ENCODE measurements around the gene GRM8. TPM values are rescaled to one million over a fixed set of nuclear protein-coding genes. Genes with fewer than 3 reads are reported as not detected.
"Not testable (repeated sequence)": the region's sequence is repeated elsewhere in the genome, so short reads cannot be mapped to it uniquely, and the experiment has no call there.

Gene GRM8
- total RNA-seq, 1 experiment from 2014 or later: not detected

- no peak for DNase-seq
- no peaks in the 10 kb centered on the region for H3K9me3 ChIP-seq (ENCODE audit: low read length)
- H3K27ac ChIP-seq (ENCODE audit: low read length): no peak overlapping the region
- H4K20me1 ChIP-seq (ENCODE audit: insufficient read depth, low read depth, low read length): no peaks in the 10 kb centered on the region
- no peak overlapping the region for H2AFZ ChIP-seq (ENCODE audit: low read length)
- H3K36me3 ChIP-seq (ENCODE audit: insufficient read depth, low read length): no peaks in the 10 kb centered on the region
- no peak overlapping the region for H3K4me3 ChIP-seq (ENCODE audit: low read length)
- no peaks in the 10 kb centered on the region for H3K4me1 ChIP-seq (ENCODE audit: low read length)
- H3K9me2 ChIP-seq (replicated peaks; ENCODE audit: insufficient read depth, low read length): no peaks in the 10 kb centered on the region
- no peak overlapping the region for H3K9ac ChIP-seq (ENCODE audit: low read length)
- no peaks in the 10 kb centered on the region for H3K27me3 ChIP-seq (ENCODE audit: low read length)
- no peaks in the 10 kb centered on the region for H3K79me2 ChIP-seq (ENCODE audit: low read length)
- H3K4me2 ChIP-seq (ENCODE audit: low read depth, low read length, poor library complexity, severe bottlenecking): no peak overlapping the region
These were observed 299.3 kb downstream of the GRM8 start for GRCh38 chr7:126953461-126953860.

- no peak overlapping the region for H3K4me3 ChIP-seq (ENCODE audit: low read length)
- no peaks in the 10 kb centered on the region for H3K79me2 ChIP-seq (ENCODE audit: low read length)
- no peaks in the 10 kb centered on the region for H3K9me3 ChIP-seq (ENCODE audit: low read length)
- no peak overlapping the region for H3K27ac ChIP-seq (ENCODE audit: low read length)
- DNase-seq: no peak
- H3K9me2 ChIP-seq (replicated peaks; ENCODE audit: insufficient read depth, low read length): no peaks in the 10 kb centered on the region
- no peak overlapping the region for H2AFZ ChIP-seq (ENCODE audit: low read length)
- no peaks in the 10 kb centered on the region for H3K36me3 ChIP-seq (ENCODE audit: insufficient read depth, low read length)
- no peak overlapping the region for H3K4me2 ChIP-seq (ENCODE audit: low read depth, low read length, poor library complexity, severe bottlenecking)
- H3K27me3 ChIP-seq (ENCODE audit: low read length): no peaks in the 10 kb centered on the region
- H4K20me1 ChIP-seq (ENCODE audit: insufficient read depth, low read depth, low read length): no peaks in the 10 kb centered on the region
- no peak overlapping the region for H3K9ac ChIP-seq (ENCODE audit: low read length)
- no peaks in the 10 kb centered on the region for H3K4me1 ChIP-seq (ENCODE audit: low read length)
These were observed 304.1 kb downstream of the GRM8 start for GRCh38 chr7:126948664-126949063.

GRCh38 chr7:126940723-126941307 is 311.9 kb downstream of the GRM8 start:
- no peaks in the 10 kb centered on the region for H3K9me3 ChIP-seq (ENCODE audit: low read length)
- no peaks in the 10 kb centered on the region for H3K27me3 ChIP-seq (ENCODE audit: low read length)
- H3K9ac ChIP-seq (ENCODE audit: low read length): no peak overlapping the region
- no peaks in the 10 kb centered on the region for H3K79me2 ChIP-seq (ENCODE audit: low read length)
- no peaks in the 10 kb centered on the region for H3K4me1 ChIP-seq (ENCODE audit: low read length)
- no peaks in the 10 kb centered on the region for H3K36me3 ChIP-seq (ENCODE audit: insufficient read depth, low read length)
- DNase-seq: no peak
- H2AFZ ChIP-seq (ENCODE audit: low read length): no peak overlapping the region
- H3K27ac ChIP-seq (ENCODE audit: low read length): no peak overlapping the region
- H3K9me2 ChIP-seq (replicated peaks; ENCODE audit: insufficient read depth, low read length): no peaks in the 10 kb centered on the region
- H4K20me1 ChIP-seq (ENCODE audit: insufficient read depth, low read depth, low read length): no peaks in the 10 kb centered on the region
- no peak overlapping the region for H3K4me3 ChIP-seq (ENCODE audit: low read length)
- no peak overlapping the region for H3K4me2 ChIP-seq (ENCODE audit: low read depth, low read length, poor library complexity, severe bottlenecking)

- Histone ChIP-seq H3K36me3 (ENCODE audit: insufficient read depth, low read length) (no peaks in the 10 kb centered on the region), H3K9me3 (ENCODE audit: low read length) (no peaks in the 10 kb centered on the region), H2AFZ (ENCODE audit: low read length) (no peak overlapping the region), H3K9ac (ENCODE audit: low read length) (no peak overlapping the region), H3K4me2 (ENCODE audit: low read depth, low read length, poor library complexity, severe bottlenecking) (no peak overlapping the region), H3K79me2 (ENCODE audit: low read length) (no peaks in the 10 kb centered on the region), H3K9me2 (replicated peaks; ENCODE audit: insufficient read depth, low read length) (no peaks in the 10 kb centered on the region), H3K4me1 (ENCODE audit: low read length) (no peaks in the 10 kb centered on the region), H3K27me3 (ENCODE audit: low read length) (no peaks in the 10 kb centered on the region), H3K4me3 (ENCODE audit: low read length) (no peak overlapping the region), H4K20me1 (ENCODE audit: insufficient read depth, low read depth, low read length) (no peaks in the 10 kb centered on the region), H3K27ac (ENCODE audit: low read length) (no peak overlapping the region)
- DNase-seq: no peak
These were observed 315.6 kb downstream of the GRM8 start for GRCh38 chr7:126937171-126937570.

GRCh38 chr7:126931581-126931980 is 321.2 kb downstream of the GRM8 start:
- Histone ChIP-seq H3K9me3 (ENCODE audit: low read length) (no peaks in the 10 kb centered on the region), H3K4me2 (ENCODE audit: low read depth, low read length, poor library complexity, severe bottlenecking) (no peak overlapping the region), H3K27ac (ENCODE audit: low read length) (no peak overlapping the region), H3K9me2 (replicated peaks; ENCODE audit: insufficient read depth, low read length) (no peaks in the 10 kb centered on the region), H3K4me1 (ENCODE audit: low read length) (no peaks in the 10 kb centered on the region), H3K79me2 (ENCODE audit: low read length) (no peaks in the 10 kb centered on the region), H3K36me3 (ENCODE audit: insufficient read depth, low read length) (no peaks in the 10 kb centered on the region), H3K4me3 (ENCODE audit: low read length) (no peak overlapping the region), H3K27me3 (ENCODE audit: low read length) (no peaks in the 10 kb centered on the region), H3K9ac (ENCODE audit: low read length) (no peak overlapping the region), H4K20me1 (ENCODE audit: insufficient read depth, low read depth, low read length) (no peaks in the 10 kb centered on the region), H2AFZ (ENCODE audit: low read length) (no peak overlapping the region)
- no peak for DNase-seq

GRCh38 chr7:126930166-126930565 is 322.6 kb downstream of the GRM8 start:
- Histone ChIP-seq H3K4me1 (ENCODE audit: low read length) (no peaks in the 10 kb centered on the region), H3K79me2 (ENCODE audit: low read length) (no peaks in the 10 kb centered on the region), H3K9me3 (ENCODE audit: low read length) (no peaks in the 10 kb centered on the region), H3K4me2 (ENCODE audit: low read depth, low read length, poor library complexity, severe bottlenecking) (no peak overlapping the region), H4K20me1 (ENCODE audit: insufficient read depth, low read depth, low read length) (no peaks in the 10 kb centered on the region), H3K9me2 (replicated peaks; ENCODE audit: insufficient read depth, low read length) (no peaks in the 10 kb centered on the region), H3K9ac (ENCODE audit: low read length) (no peak overlapping the region), H3K27me3 (ENCODE audit: low read length) (no peaks in the 10 kb centered on the region), H2AFZ (ENCODE audit: low read length) (no peak overlapping the region), H3K36me3 (ENCODE audit: insufficient read depth, low read length) (no peaks in the 10 kb centered on the region), H3K4me3 (ENCODE audit: low read length) (no peak overlapping the region), H3K27ac (ENCODE audit: low read length) (no peak overlapping the region)
- no peak for DNase-seq

- H3K9me3 ChIP-seq (ENCODE audit: low read length): no peaks in the 10 kb centered on the region
- H3K36me3 ChIP-seq (ENCODE audit: insufficient read depth, low read length): no peaks in the 10 kb centered on the region
- H3K27ac ChIP-seq (ENCODE audit: low read length): no peak overlapping the region
- no peak overlapping the region for H3K4me2 ChIP-seq (ENCODE audit: low read depth, low read length, poor library complexity, severe bottlenecking)
- H3K9ac ChIP-seq (ENCODE audit: low read length): no peak overlapping the region
- no peaks in the 10 kb centered on the region for H4K20me1 ChIP-seq (ENCODE audit: insufficient read depth, low read depth, low read length)
- H2AFZ ChIP-seq (ENCODE audit: low read length): no peak overlapping the region
- H3K4me3 ChIP-seq (ENCODE audit: low read length): no peak overlapping the region
- DNase-seq: no peak
- no peaks in the 10 kb centered on the region for H3K79me2 ChIP-seq (ENCODE audit: low read length)
- no peaks in the 10 kb centered on the region for H3K9me2 ChIP-seq (replicated peaks; ENCODE audit: insufficient read depth, low read length)
- H3K27me3 ChIP-seq (ENCODE audit: low read length): no peaks in the 10 kb centered on the region
- no peaks in the 10 kb centered on the region for H3K4me1 ChIP-seq (ENCODE audit: low read length)
These were observed 328.3 kb downstream of the GRM8 start for GRCh38 chr7:126924477-126924876.

GRCh38 chr7:126911627-126912026 is 341.1 kb downstream of the GRM8 start:
- not testable (repeated sequence) for H3K27ac ChIP-seq (ENCODE audit: low read length); H2AFZ ChIP-seq (ENCODE audit: low read length); H3K9me3 ChIP-seq (ENCODE audit: low read length); H3K9me2 ChIP-seq (replicated peaks; ENCODE audit: insufficient read depth, low read length); H3K27me3 ChIP-seq (ENCODE audit: low read length); H3K4me2 ChIP-seq (ENCODE audit: low read depth, low read length, poor library complexity, severe bottlenecking); H3K36me3 ChIP-seq (ENCODE audit: insufficient read depth, low read length); H3K9ac ChIP-seq (ENCODE audit: low read length); DNase-seq; H3K79me2 ChIP-seq (ENCODE audit: low read length); H4K20me1 ChIP-seq (ENCODE audit: insufficient read depth, low read depth, low read length); H3K4me3 ChIP-seq (ENCODE audit: low read length); H3K4me1 ChIP-seq (ENCODE audit: low read length)

GRCh38 chr7:126908564-126908963 is 344.2 kb downstream of the GRM8 start:
- not testable (repeated sequence) for H2AFZ ChIP-seq (ENCODE audit: low read length); H3K4me1 ChIP-seq (ENCODE audit: low read length); H3K9me3 ChIP-seq (ENCODE audit: low read length); H3K4me3 ChIP-seq (ENCODE audit: low read length); H3K27me3 ChIP-seq (ENCODE audit: low read length); H3K9ac ChIP-seq (ENCODE audit: low read length); H3K9me2 ChIP-seq (replicated peaks; ENCODE audit: insufficient read depth, low read length); H3K27ac ChIP-seq (ENCODE audit: low read length); H3K4me2 ChIP-seq (ENCODE audit: low read depth, low read length, poor library complexity, severe bottlenecking); H4K20me1 ChIP-seq (ENCODE audit: insufficient read depth, low read depth, low read length); H3K36me3 ChIP-seq (ENCODE audit: insufficient read depth, low read length); DNase-seq; H3K79me2 ChIP-seq (ENCODE audit: low read length)
